Endothelial cell of hepatic sinusoid (primary cell): ENCODE results near the gene ADK.

Experiments used
- in situ Hi-C: cut with HindIII; loops from 2 replicates; pipeline ENCODE4 v1.10.0; 2017; ENCODE audit warnings: low sequenced_read_pairs

ADK gene

GRCh38 chr10:74394416-74394969 is 243.5 kb downstream of the ADK start:
- in situ Hi-C loops = no loop called here

- in situ Hi-C loops = no loop called here
Measured at GRCh38 chr10:74400186-74400585, 249.2 kb downstream of the ADK start.

GRCh38 chr10:74406006-74406405 is 255.0 kb downstream of the ADK start:
- in situ Hi-C loops = no loop called here

- in situ Hi-C loops = no loop called here
Measured at GRCh38 chr10:74415146-74415839, 264.3 kb downstream of the ADK start.

- in situ Hi-C loops = no loop called here
Measured at GRCh38 chr10:74417397-74417796, 266.4 kb downstream of the ADK start.

- in situ Hi-C loops = no loop called here
Measured at GRCh38 chr10:74418285-74418872, 267.4 kb downstream of the ADK start.

GRCh38 chr10:74419491-74419951 is 268.5 kb downstream of the ADK start:
- in situ Hi-C loops = no loop called here

- in situ Hi-C loops = no loop called here
Measured at GRCh38 chr10:74419958-74420375, 268.9 kb downstream of the ADK start.

- in situ Hi-C loops = no loop called here
Measured at GRCh38 chr10:74424565-74424964, 273.5 kb downstream of the ADK start.

GRCh38 chr10:74425456-74426001 is 274.5 kb downstream of the ADK start:
- in situ Hi-C loops = no loop called here

GRCh38 chr10:74431816-74432215 is 280.8 kb downstream of the ADK start:
- in situ Hi-C loops = no loop called here

GRCh38 chr10:74432841-74433594 is 282.0 kb downstream of the ADK start:
- in situ Hi-C loops = no loop called here

GRCh38 chr10:74433595-74433956 is 282.6 kb downstream of the ADK start:
- in situ Hi-C loops = no loop called here

- in situ Hi-C loops = no loop called here
Measured at GRCh38 chr10:74433993-74434392, 283.0 kb downstream of the ADK start.

- in situ Hi-C loops = no loop called here
Measured at GRCh38 chr10:74434547-74434946, 283.5 kb downstream of the ADK start.

- in situ Hi-C loops = no loop called here
Measured at GRCh38 chr10:74436523-74437170, 285.6 kb downstream of the ADK start.

- in situ Hi-C loops = no loop called here
Measured at GRCh38 chr10:74437822-74438221, 286.8 kb downstream of the ADK start.

GRCh38 chr10:74439213-74439612 is 288.2 kb downstream of the ADK start:
- in situ Hi-C loops = no loop called here

GRCh38 chr10:74445493-74445892 is 294.5 kb downstream of the ADK start:
- in situ Hi-C loops = no loop called here

- in situ Hi-C loops = no loop called here
Measured at GRCh38 chr10:74450602-74451001, 299.6 kb downstream of the ADK start.
